ENCODE data around the gene BLID.

The BLID gene

DNA sequence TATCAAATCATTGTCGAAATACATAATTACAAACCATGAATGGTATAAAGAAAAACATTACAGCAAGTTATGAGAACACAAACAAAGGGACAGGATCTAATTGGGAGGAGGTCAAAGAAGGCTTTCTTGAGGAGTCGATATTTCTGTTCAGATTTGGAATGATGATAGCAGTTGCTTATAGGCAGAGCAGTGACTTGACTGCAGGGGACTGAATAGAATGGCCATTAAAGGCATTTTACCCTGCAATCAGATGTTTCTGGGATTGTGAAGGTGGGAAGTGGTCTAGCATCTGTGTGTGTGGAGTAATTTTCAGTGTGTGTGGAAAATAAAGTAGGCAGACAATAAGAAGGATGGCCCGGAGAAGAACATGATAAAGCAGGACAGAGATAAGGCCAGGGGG lies 41.0 kb downstream of the BLID start:
- no peaks in the 10 kb centered on the region for H3K9me3 ChIP-seq (ENCODE audit: control insufficient read depth, low read length)
- H3K36me3 ChIP-seq (ENCODE audit: control insufficient read depth, insufficient read depth, low read length): no peaks in the 10 kb centered on the region
- no peak overlapping the region for H2AFZ ChIP-seq
- no peak overlapping the region for H3K27ac ChIP-seq
- no peaks in the 10 kb centered on the region for H3K79me2 ChIP-seq
- H3K4me2 ChIP-seq (ENCODE audit: low read length): no peak overlapping the region
- no peaks in the 10 kb centered on the region for H3K27me3 ChIP-seq (ENCODE audit: control insufficient read depth, insufficient read depth, low read length)
- no peaks in the 10 kb centered on the region for H3K4me1 ChIP-seq
- no peak overlapping the region for H3K9ac ChIP-seq
- TF ChIP-seq, protein P1, sequence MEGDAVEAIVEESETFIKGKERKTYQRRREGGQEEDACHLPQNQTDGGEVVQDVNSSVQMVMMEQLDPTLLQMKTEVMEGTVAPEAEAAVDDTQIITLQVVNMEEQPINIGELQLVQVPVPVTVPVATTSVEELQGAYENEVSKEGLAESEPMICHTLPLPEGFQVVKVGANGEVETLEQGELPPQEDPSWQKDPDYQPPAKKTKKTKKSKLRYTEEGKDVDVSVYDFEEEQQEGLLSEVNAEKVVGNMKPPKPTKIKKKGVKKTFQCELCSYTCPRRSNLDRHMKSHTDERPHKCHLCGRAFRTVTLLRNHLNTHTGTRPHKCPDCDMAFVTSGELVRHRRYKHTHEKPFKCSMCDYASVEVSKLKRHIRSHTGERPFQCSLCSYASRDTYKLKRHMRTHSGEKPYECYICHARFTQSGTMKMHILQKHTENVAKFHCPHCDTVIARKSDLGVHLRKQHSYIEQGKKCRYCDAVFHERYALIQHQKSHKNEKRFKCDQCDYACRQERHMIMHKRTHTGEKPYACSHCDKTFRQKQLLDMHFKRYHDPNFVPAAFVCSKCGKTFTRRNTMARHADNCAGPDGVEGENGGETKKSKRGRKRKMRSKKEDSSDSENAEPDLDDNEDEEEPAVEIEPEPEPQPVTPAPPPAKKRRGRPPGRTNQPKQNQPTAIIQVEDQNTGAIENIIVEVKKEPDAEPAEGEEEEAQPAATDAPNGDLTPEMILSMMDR (IDR thresholded peaks at IDR 0.05): no peak
- H3K4me3 ChIP-seq (ENCODE audit: low read depth, low read length): no peak overlapping the region

DNA sequence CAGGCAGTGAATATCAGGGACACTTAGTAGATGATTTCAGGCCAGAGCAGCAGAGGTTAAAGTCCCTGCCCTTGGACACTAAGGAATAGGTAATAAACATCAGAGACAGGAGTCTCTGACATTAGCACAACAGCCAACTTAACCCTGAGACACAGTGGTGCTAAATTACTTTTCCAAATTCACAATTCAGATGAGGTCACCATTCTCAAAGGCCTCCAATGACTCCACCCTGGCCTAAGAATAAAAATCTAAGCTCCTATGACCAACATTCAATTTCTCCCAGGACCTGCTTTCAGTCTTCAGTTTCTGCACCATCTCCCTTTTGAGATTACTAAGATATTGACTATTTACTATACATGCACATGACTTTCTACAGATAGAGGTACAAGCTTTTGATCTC lies 42.0 kb downstream of the BLID start:
- Histone ChIP-seq H3K9ac (no peak overlapping the region), H3K4me1 (no peaks in the 10 kb centered on the region), H3K4me3 (ENCODE audit: low read depth, low read length) (no peak overlapping the region), H3K36me3 (ENCODE audit: control insufficient read depth, insufficient read depth, low read length) (no peaks in the 10 kb centered on the region), H2AFZ (no peak overlapping the region), H3K9me3 (ENCODE audit: control insufficient read depth, low read length) (no peaks in the 10 kb centered on the region), H3K79me2 (no peaks in the 10 kb centered on the region), H3K27me3 (ENCODE audit: control insufficient read depth, insufficient read depth, low read length) (no peaks in the 10 kb centered on the region), H3K4me2 (ENCODE audit: low read length) (no peak overlapping the region), H3K27ac (no peak overlapping the region)
- TF ChIP-seq, protein P1 (IDR thresholded peaks at IDR 0.05): no peak

DNA sequence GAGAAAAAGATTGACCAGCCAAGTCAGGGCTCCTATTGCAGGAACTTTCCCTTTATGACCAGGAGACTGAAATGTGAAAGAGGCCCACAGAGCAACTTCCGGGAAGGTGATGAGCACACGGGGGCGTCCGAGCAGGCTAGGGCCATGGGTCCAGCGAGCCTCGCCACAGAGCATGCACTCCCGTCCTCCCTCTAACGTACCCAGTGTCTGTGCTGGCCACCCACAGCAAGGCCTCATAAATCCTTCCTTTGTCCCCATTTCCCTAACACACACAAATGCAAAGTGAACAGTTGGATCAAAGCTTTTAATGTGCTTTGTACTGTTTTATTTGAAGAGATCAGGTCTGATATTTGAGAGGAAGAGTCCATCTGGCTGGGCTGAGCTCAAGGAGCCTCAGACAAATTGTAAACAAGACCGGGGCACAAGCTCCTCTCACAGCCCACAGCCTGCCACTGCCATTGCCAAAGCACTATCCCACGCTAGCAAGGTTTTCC lies 44.3 kb downstream of the BLID start:
- Histone ChIP-seq H3K27me3 (ENCODE audit: control insufficient read depth, insufficient read depth, low read length) (no peaks in the 10 kb centered on the region), H3K9ac (no peak overlapping the region), H3K27ac (no peak overlapping the region), H2AFZ (no peak overlapping the region), H3K4me3 (ENCODE audit: low read depth, low read length) (no peak overlapping the region), H3K4me1 (no peaks in the 10 kb centered on the region), H3K36me3 (ENCODE audit: control insufficient read depth, insufficient read depth, low read length) (no peaks in the 10 kb centered on the region), H3K9me3 (ENCODE audit: control insufficient read depth, low read length) (no peaks in the 10 kb centered on the region), H3K4me2 (ENCODE audit: low read length) (no peak overlapping the region), H3K79me2 (no peaks in the 10 kb centered on the region)
- TF ChIP-seq, protein P1 (IDR thresholded peaks at IDR 0.05): no peak

DNA sequence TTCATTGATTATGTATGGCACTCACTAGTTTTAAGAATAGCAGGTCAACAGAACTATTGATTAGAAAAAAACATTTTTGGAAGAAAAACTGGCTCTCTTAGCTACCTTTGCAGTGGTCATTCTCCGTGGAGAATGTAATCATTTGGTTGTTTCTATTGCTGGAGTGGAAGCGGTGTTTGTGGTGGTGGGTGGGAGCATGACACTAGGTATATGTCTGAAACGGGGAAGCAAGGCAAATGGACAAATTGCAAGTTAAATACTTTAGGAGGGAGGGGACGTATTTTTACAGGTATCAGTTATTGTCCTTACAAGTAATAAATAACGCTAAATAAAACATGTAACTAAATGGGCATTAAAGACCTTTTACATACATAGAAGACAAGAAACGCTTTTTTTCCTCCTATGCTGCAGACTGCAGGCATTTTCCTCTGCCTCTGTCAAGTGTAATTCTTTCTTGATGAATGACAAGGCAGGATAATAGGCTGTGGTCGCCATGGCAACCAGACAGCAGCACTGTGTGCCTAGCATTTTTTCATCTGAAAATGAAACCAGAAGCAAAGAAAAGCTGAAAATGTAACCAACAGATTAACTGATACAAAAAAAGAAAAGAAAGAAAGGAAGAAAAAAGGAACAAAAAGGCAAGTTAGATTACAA lies 46.2 kb downstream of the BLID start:
- Histone ChIP-seq H3K27ac (no peak overlapping the region), H3K79me2 (no peaks in the 10 kb centered on the region), H3K4me2 (ENCODE audit: low read length) (no peak overlapping the region), H3K36me3 (ENCODE audit: control insufficient read depth, insufficient read depth, low read length) (no peaks in the 10 kb centered on the region), H3K9ac (no peak overlapping the region), H3K27me3 (ENCODE audit: control insufficient read depth, insufficient read depth, low read length) (no peaks in the 10 kb centered on the region), H3K4me1 (no peaks in the 10 kb centered on the region), H2AFZ (no peak overlapping the region), H3K9me3 (ENCODE audit: control insufficient read depth, low read length) (no peaks in the 10 kb centered on the region), H3K4me3 (ENCODE audit: low read depth, low read length) (no peak overlapping the region)
- TF ChIP-seq, protein P1 (IDR thresholded peaks at IDR 0.05): no peak

DNA sequence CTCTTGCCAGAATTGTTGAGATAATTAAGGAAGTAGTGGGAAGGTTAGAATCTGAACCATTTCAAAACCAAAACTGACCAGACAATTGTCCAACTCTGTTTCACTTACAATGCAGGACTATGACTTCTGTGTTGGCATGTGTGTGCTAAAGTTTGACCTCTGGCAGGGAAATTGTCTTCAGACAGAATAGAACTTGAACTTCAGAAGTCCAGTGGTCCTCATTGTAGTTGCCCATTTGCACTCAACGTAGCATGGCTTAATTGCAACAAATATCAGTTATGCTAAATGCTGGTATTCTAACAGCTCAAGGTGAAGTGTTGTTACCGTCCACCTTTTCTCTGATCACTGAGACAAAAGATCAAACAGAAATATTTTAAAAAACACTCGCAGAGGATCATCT lies 47.2 kb downstream of the BLID start:
- H3K9ac ChIP-seq: no peak overlapping the region
- H3K4me3 ChIP-seq (ENCODE audit: low read depth, low read length): no peak overlapping the region
- no peaks in the 10 kb centered on the region for H3K36me3 ChIP-seq (ENCODE audit: control insufficient read depth, insufficient read depth, low read length)
- no peak overlapping the region for H2AFZ ChIP-seq
- H3K4me1 ChIP-seq: no peaks in the 10 kb centered on the region
- H3K9me3 ChIP-seq (ENCODE audit: control insufficient read depth, low read length): no peaks in the 10 kb centered on the region
- no peaks in the 10 kb centered on the region for H3K27me3 ChIP-seq (ENCODE audit: control insufficient read depth, insufficient read depth, low read length)
- H3K27ac ChIP-seq: no peak overlapping the region
- no peaks in the 10 kb centered on the region for H3K79me2 ChIP-seq
- H3K4me2 ChIP-seq (ENCODE audit: low read length): no peak overlapping the region
- TF ChIP-seq, protein P1 (IDR thresholded peaks at IDR 0.05): no peak
